ENCODE results near the gene TRIP12.

Gene TRIP12

GRCh38 chr2:229810786-229811185 is 111.0 kb downstream of the TRIP12 start:
- Histone ChIP-seq H3K27ac (ENCODE audit: low read length) (no peak overlapping the region), H3K36me3 (replicated peaks; ENCODE audit: low read depth, low read length) (peaks cover 11% of the 10 kb centered on the region), H4K20me1 (ENCODE audit: insufficient read depth, low read length) (no peaks in the 10 kb centered on the region), H3K4me3 (ENCODE audit: low read length) (no peak overlapping the region), H3K27me3 (ENCODE audit: low read depth, low read length) (no peaks in the 10 kb centered on the region), H3K79me2 (ENCODE audit: low read length) (no peaks in the 10 kb centered on the region), H3K4me2 (ENCODE audit: low read length) (no peak overlapping the region), H3K9me3 (ENCODE audit: insufficient read depth, low read length) (no peaks in the 10 kb centered on the region), H3K9ac (ENCODE audit: low read length) (no peak overlapping the region), H2AFZ (ENCODE audit: low read depth, low read length) (no peak overlapping the region), H3K4me1 (ENCODE audit: low read length) (no peaks in the 10 kb centered on the region)
- no peak for TF ChIP-seq EZH2phosphoT487 (IDR thresholded peaks at IDR 0.05; ENCODE audit: low read depth)
- TF ChIP-seq CTCF (IDR thresholded peaks at IDR 0.05; ENCODE audit: low read depth, low read length) = no peak

- no peak overlapping the region for H3K4me3 ChIP-seq (ENCODE audit: low read length)
Observed at GRCh38 chr2:229805559-229805958, 116.2 kb downstream of the TRIP12 start.

GRCh38 chr2:229802785-229803184 is 119.0 kb downstream of the TRIP12 start:
- TF ChIP-seq CTCF (IDR thresholded peaks at IDR 0.05; ENCODE audit: low read depth, low read length) = no peak
- TF ChIP-seq EZH2phosphoT487 (IDR thresholded peaks at IDR 0.05; ENCODE audit: low read depth) = no peak
- Histone ChIP-seq H3K9me3 (ENCODE audit: insufficient read depth, low read length) (no peaks in the 10 kb centered on the region), H2AFZ (ENCODE audit: low read depth, low read length) (no peak overlapping the region), H4K20me1 (ENCODE audit: insufficient read depth, low read length) (no peaks in the 10 kb centered on the region), H3K27ac (ENCODE audit: low read length) (no peak overlapping the region), H3K27me3 (ENCODE audit: low read depth, low read length) (no peaks in the 10 kb centered on the region), H3K4me2 (ENCODE audit: low read length) (no peak overlapping the region), H3K9ac (ENCODE audit: low read length) (no peak overlapping the region), H3K4me1 (ENCODE audit: low read length) (no peaks in the 10 kb centered on the region), H3K36me3 (replicated peaks; ENCODE audit: low read depth, low read length) (peaks cover 11% of the 10 kb centered on the region), H3K79me2 (ENCODE audit: low read length) (no peaks in the 10 kb centered on the region), H3K4me3 (ENCODE audit: low read length) (no peak overlapping the region)

More at GRCh38 chr2:229805559-229805958, 116.2 kb downstream of the TRIP12 start:
- H3K36me3 ChIP-seq (replicated peaks; ENCODE audit: low read depth, low read length) = peaks cover 3% of the 10 kb centered on the region
- no peak overlapping the region for H3K9ac ChIP-seq (ENCODE audit: low read length)
- H3K27me3 ChIP-seq (ENCODE audit: low read depth, low read length) = no peaks in the 10 kb centered on the region
- H2AFZ ChIP-seq (ENCODE audit: low read depth, low read length) = no peak overlapping the region
- H3K9me3 ChIP-seq (ENCODE audit: insufficient read depth, low read length) = no peaks in the 10 kb centered on the region
- TF ChIP-seq EZH2phosphoT487 (IDR thresholded peaks at IDR 0.05; ENCODE audit: low read depth) (no peak), CTCF (IDR thresholded peaks at IDR 0.05; ENCODE audit: low read depth, low read length) (no peak)
- no peaks in the 10 kb centered on the region for H4K20me1 ChIP-seq (ENCODE audit: insufficient read depth, low read length)
- H3K4me2 ChIP-seq (ENCODE audit: low read length) = no peak overlapping the region
- no peak overlapping the region for H3K27ac ChIP-seq (ENCODE audit: low read length)
- no peaks in the 10 kb centered on the region for H3K4me1 ChIP-seq (ENCODE audit: low read length)
- no peaks in the 10 kb centered on the region for H3K79me2 ChIP-seq (ENCODE audit: low read length)

- Histone ChIP-seq H4K20me1 (ENCODE audit: insufficient read depth, low read length) (no peaks in the 10 kb centered on the region), H3K27ac (ENCODE audit: low read length) (no peak overlapping the region), H3K9ac (ENCODE audit: low read length) (no peak overlapping the region), H3K4me3 (ENCODE audit: low read length) (no peak overlapping the region), H3K4me2 (ENCODE audit: low read length) (no peak overlapping the region), H3K79me2 (ENCODE audit: low read length) (no peaks in the 10 kb centered on the region), H3K9me3 (ENCODE audit: insufficient read depth, low read length) (no peaks in the 10 kb centered on the region), H2AFZ (ENCODE audit: low read depth, low read length) (no peak overlapping the region), H3K27me3 (ENCODE audit: low read depth, low read length) (no peaks in the 10 kb centered on the region), H3K4me1 (ENCODE audit: low read length) (no peaks in the 10 kb centered on the region), H3K36me3 (replicated peaks; ENCODE audit: low read depth, low read length) (peaks cover 18% of the 10 kb centered on the region)
- TF ChIP-seq CTCF (IDR thresholded peaks at IDR 0.05; ENCODE audit: low read depth, low read length) (peak; percentile 61), EZH2phosphoT487 (IDR thresholded peaks at IDR 0.05; ENCODE audit: low read depth) (no peak)
Observed at GRCh38 chr2:229800997-229801754, 120.6 kb downstream of the TRIP12 start.

Measured in OCI-LY3 (cell line).